SK-N-SH (cell line): ENCODE measurements around the gene CAMSAP1.

Experiments
- CTCF ChIP-seq: fragments of 200-600 bp; sonication (generic); IDR thresholded peaks from 2 replicates; pipeline ENCODE4 v1.6.1; 2017; ENCODE audit warnings: antibody characterized with exemption, mild to moderate bottlenecking, moderate library complexity
- MXI1 ChIP-seq: IDR thresholded peaks from 2 replicates; pipeline ENCODE4 v1.6.1; 2012; ENCODE audit warnings: mild to moderate bottlenecking, low read depth, low read length, improper control_type of control experiment
- POLR2AphosphoS5 ChIP-seq: IDR thresholded peaks from 2 replicates; pipeline ENCODE4 v1.6.1; 2012; ENCODE audit warnings: low read depth, low read length
- RAD21 ChIP-seq: IDR thresholded peaks from 2 replicates; pipeline ENCODE4 v1.6.1; 2012; ENCODE audit warnings: mild to moderate bottlenecking, low read length
- RFX5 ChIP-seq: IDR thresholded peaks from 2 replicates; pipeline ENCODE4 v1.6.1; 2012; ENCODE audit warnings: mild to moderate bottlenecking, improper control_type of control experiment, low read length

GRCh38 chr9:135787776-135788575 is 119.4 kb downstream of the CAMSAP1 start:
- TF ChIP-seq CTCF (no peak), POLR2AphosphoS5 (no peak), RAD21 (no peak), RFX5 (no peak), MXI1 (no peak)
